NCI-H526 (cell line): Measurements from ENCODE around the gene SF3B6.
"Not testable (repeated sequence)": the region's sequence is repeated elsewhere in the genome, so short reads cannot be mapped to it uniquely, and the experiment has no call there.

Experiments used
- DNase-seq, 2 experiments: peaks; one replicate each; lab custom pipeline; 2025; lab: John Stamatoyannopoulos, UW

Gene SF3B6

GRCh38 chr2:24093270-24093669 is 17.1 kb upstream of the SF3B6 start:
- DNase-seq: not testable (repeated sequence)

GRCh38 chr2:24088821-24089359 is 12.8 kb upstream of the SF3B6 start:
- DNase-seq: no peak

- DNase-seq: no peak
Measured at GRCh38 chr2:24087032-24087431, 10.9 kb upstream of the SF3B6 start.

GRCh38 chr2:24086241-24086640 is 10.1 kb upstream of the SF3B6 start:
- no peak for DNase-seq

GRCh38 chr2:24085200-24085489 is 9.0 kb upstream of the SF3B6 start:
- DNase-seq: no peak

GRCh38 chr2:24084386-24085199 is 8.5 kb upstream of the SF3B6 start, which contains the start of gene TP53I3:
TP53I3 (minus strand) TSS chr2:24084834; CDS start chr2:24084326, 508 bp downstream.
- peak; percentile 79 to 96 for DNase-seq

GRCh38 chr2:24083567-24084385 is 7.7 kb upstream of the SF3B6 start:
- peak; percentile 94 to 96 for DNase-seq

- DNase-seq: peak in 1 of 2 experiments; percentile 35
Measured at GRCh38 chr2:24082787-24083566, 6.9 kb upstream of the SF3B6 start.

GRCh38 chr2:24080701-24081100 is 4.6 kb upstream of the SF3B6 start:
- no peak for DNase-seq

- no peak for DNase-seq
Measured at GRCh38 chr2:24077879-24078278, 1.8 kb upstream of the SF3B6 start.

- peak in 1 of 2 experiments; percentile 50 for DNase-seq
Measured at GRCh38 chr2:24077535-24077877, 1.4 kb upstream of the SF3B6 start.

- no peak for DNase-seq
Measured at GRCh38 chr2:24076849-24077534, 866 bp upstream of the SF3B6 start.

GRCh38 chr2:24075259-24075658 is 867 bp downstream of the SF3B6 start:
- DNase-seq: no peak

GRCh38 chr2:24073816-24074215 is 2.3 kb downstream of the SF3B6 start:
- no peak for DNase-seq

GRCh38 chr2:24072259-24072658 is 3.9 kb downstream of the SF3B6 start:
- DNase-seq: no peak

- no peak for DNase-seq
Measured at GRCh38 chr2:24065341-24065740, 10.8 kb downstream of the SF3B6 start.

- DNase-seq: peak; percentile 26 to 30
Measured at GRCh38 chr2:24058564-24059271, 17.4 kb downstream of the SF3B6 start.

GRCh38 chr2:24055750-24056149 is 20.4 kb downstream of the SF3B6 start:
- no peak for DNase-seq

GRCh38 chr2:24054366-24055010 is 21.6 kb downstream of the SF3B6 start:
- DNase-seq: peak in 1 of 2 experiments; percentile 3

GRCh38 chr2:24052951-24053350 is 23.2 kb downstream of the SF3B6 start:
- DNase-seq: no peak
